ENCODE measurements around the gene SDR39U1.

The SDR39U1 gene

GRCh38 chr14:24414077-24414476 lies 28.5 kb downstream of the SDR39U1 start:
- TF ChIP-seq CTCF (IDR thresholded peaks at IDR 0.05; ENCODE audit: borderline replicate concordance, insufficient read depth, low read depth, low read length): no peak
- no peak overlapping the region for H3K4me3 ChIP-seq (ENCODE audit: low read depth, low read length)

GRCh38 chr14:24411443-24412389 lies 30.9 kb downstream of the SDR39U1 start:
- peak; percentile 80 for TF ChIP-seq CTCF (IDR thresholded peaks at IDR 0.05; ENCODE audit: borderline replicate concordance, insufficient read depth, low read depth, low read length)
- H3K4me3 ChIP-seq (ENCODE audit: low read depth, low read length): no peak overlapping the region

DNA sequence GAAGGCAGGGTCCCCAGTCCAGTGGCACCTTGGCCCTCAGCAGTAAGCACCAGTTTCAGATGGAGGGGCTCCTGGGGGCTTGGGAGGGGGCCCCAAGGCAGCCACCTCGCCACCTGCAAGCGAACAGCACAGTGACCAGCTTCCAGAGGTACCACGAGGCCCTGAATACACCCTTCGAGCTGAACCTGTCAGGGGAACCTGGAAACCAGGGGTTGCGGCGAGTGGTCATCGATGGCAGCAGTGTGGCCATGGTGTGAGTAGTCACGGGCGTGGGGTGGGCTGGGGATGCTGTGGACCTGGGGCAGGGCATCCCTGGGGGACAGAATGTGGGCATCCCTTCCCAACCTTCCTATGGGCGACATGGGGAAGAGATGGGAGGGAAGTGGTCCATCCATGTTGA lies 32.6 kb downstream of the SDR39U1 start:
- TF ChIP-seq CTCF (IDR thresholded peaks at IDR 0.05; ENCODE audit: borderline replicate concordance, insufficient read depth, low read depth, low read length): no peak
- H3K4me3 ChIP-seq (ENCODE audit: low read depth, low read length): no peak overlapping the region

DNA sequence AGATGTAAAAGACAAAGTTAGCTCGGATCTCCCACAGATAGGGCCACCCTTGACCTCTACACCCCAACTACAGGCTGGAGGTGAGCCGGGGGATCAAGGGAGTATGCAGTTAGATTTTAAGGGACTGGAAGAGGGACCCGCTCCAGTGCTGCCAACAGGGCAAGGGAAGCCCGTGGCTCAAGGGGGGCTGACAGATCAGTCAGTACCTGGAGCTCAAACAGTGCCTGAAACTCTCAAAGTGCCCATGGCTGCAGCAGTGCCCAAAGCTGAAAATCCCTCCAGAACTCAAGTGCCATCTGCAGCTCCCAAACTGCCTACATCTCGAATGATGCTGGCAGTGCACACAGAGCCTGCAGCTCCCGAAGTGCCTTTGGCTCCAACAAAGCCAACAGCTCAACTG lies 33.4 kb downstream of the SDR39U1 start:
- no peak overlapping the region for H3K4me3 ChIP-seq (ENCODE audit: low read depth, low read length)
- TF ChIP-seq CTCF (IDR thresholded peaks at IDR 0.05; ENCODE audit: borderline replicate concordance, insufficient read depth, low read depth, low read length): no peak

GRCh38 chr14:24408764-24409163 lies 33.8 kb downstream of the SDR39U1 start:
- no peak overlapping the region for H3K4me3 ChIP-seq (ENCODE audit: low read depth, low read length)
- TF ChIP-seq CTCF (IDR thresholded peaks at IDR 0.05; ENCODE audit: borderline replicate concordance, insufficient read depth, low read depth, low read length): no peak

DNA sequence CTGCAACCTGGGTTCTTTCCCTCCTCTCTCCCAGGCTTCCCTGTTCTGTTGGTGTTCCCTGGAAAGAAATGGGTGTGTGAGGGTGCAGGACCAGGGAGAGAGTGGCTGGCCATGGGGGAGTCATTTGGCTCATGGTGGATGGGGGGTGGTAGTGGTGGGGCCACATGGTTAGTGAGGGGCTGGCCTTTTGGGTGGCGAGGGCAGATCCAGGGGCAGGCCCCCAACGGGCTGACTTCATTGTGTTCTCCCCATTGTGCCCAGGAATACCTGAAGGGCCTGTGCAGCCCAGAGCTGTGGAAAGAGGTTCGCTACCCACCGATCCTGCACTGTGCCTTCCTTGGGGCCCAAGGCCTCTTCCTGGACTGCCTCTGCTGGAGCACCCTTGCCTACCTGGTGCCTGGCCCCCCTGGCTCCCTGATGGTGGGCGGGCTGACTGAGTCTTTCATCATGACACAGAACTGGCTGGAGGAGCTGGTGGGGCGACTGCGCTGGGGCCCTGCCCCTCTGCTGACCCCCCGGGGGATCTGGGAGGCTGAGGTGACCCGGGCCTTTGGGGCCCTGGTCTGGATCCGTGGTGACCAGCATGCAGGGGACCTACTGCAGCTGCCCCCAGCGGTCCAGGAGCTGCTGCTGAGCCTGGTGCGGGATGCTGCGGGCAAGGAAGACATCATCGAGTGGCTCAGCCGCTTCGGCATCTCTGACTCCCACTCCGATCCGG lies 34.8 kb downstream of the SDR39U1 start:
- no peak overlapping the region for H3K4me3 ChIP-seq (ENCODE audit: low read depth, low read length)
- TF ChIP-seq CTCF (IDR thresholded peaks at IDR 0.05; ENCODE audit: borderline replicate concordance, insufficient read depth, low read depth, low read length): no peak

Data from GM12875 (cell line).